GM12878 (cell line): ENCODE results near the gene COX15. TPM values are rescaled to one million over a fixed set of nuclear protein-coding genes. Genes with fewer than 3 reads are reported as not detected.

Experiments used
- ATAC-seq: fragments of 200-7000 bp; cut with Tn5 transposase; 3 replicates; pipeline ENCODE4 v1.9.1; 2020; ENCODE audit warnings: mild to moderate bottlenecking, moderate library complexity
- BruUV-seq: library from RNA; stranded (reverse); fragments of 400-500 nt; replicated peaks from 2 replicates; lab custom pipeline; 2021; lab: Mats Ljungman, UMichigan
- CTCF ChIA-PET: fragments of 300-600 bp; sonication (Branson Sonifier 250); formaldehyde crosslinking; extraction: SDS; loops from one replicate; lab custom pipeline; 2021; ENCODE audit warnings: inconsistent platforms; lab: Yijun Ruan, JAX
- POLR2A ChIA-PET: fragments of 350-600 bp; formaldehyde crosslinking; extraction: SDS; loops from one replicate; lab custom pipeline; 2021; ENCODE audit warnings: inconsistent platforms; lab: Charles Lee
- RAD21 ChIA-PET: fragments of 300-600 bp; sonication (Branson Sonifier 250); formaldehyde crosslinking; loops from one replicate; lab custom pipeline; 2023; ENCODE audit warnings: antibody characterized with exemption; ENCODE audit not compliant: unreplicated experiment; lab: Charles Lee
- SMC1A ChIA-PET: fragments of 300-600 bp; sonication (Branson Sonifier 250); formaldehyde crosslinking; loops from one replicate; lab custom pipeline; 2023; ENCODE audit not compliant: unreplicated experiment, uncharacterized antibody; lab: Charles Lee
- DNase-seq: peaks from one replicate; pipeline ENCODE4 v3.0.0-alpha.2; 2011; ENCODE audit warnings: low read depth, low spot score
- FAIRE-seq: peaks from 3 replicates; lab custom pipeline; 2011; peaks lifted over from hg19 to GRCh38; lab: Jason Lieb, UNC
- H2AFZ ChIP-seq: 2 replicates; pipeline ENCODE4 v1.6.0; 2011; ENCODE audit warnings: low read depth, low read length, control low read depth; ENCODE audit not compliant: control insufficient read depth
- H3K27ac ChIP-seq: 2 replicates; pipeline ENCODE4 v1.5.1; 2011; ENCODE audit warnings: control low read depth; ENCODE audit not compliant: control insufficient read depth, insufficient read depth
- H3K27me3 ChIP-seq, 2 experiments: replicated peaks in 1 of 2; 2 replicates each; pipeline versions ENCODE4 v1.6.0 to v1.6.1; 2011; ENCODE audit warnings: low read length in 1 of 2; ENCODE audit not compliant: control insufficient read depth in 2 of 2, insufficient read depth in 2 of 2
- H3K36me3 ChIP-seq, 2 experiments: 2 replicates each; pipeline ENCODE4 v1.5.1; 2011; ENCODE audit warnings: low read length in 1 of 2; ENCODE audit not compliant: control insufficient read depth in 2 of 2, insufficient read depth in 2 of 2
- H3K4me1 ChIP-seq: 2 replicates; pipeline ENCODE4 v1.6.1; 2011; ENCODE audit warnings: mild to moderate bottlenecking, low read length, moderate library complexity, mixed read lengths; ENCODE audit not compliant: control insufficient read depth, insufficient read depth
- H3K4me2 ChIP-seq: 2 replicates; pipeline ENCODE4 v1.6.0; 2011; ENCODE audit warnings: control low read depth; ENCODE audit not compliant: control insufficient read depth, insufficient read depth
- H3K4me3 ChIP-seq: fragments of 200-600 bp; sonication (generic); 2 replicates; pipeline ENCODE4 v1.5.1; 2016
- H3K79me2 ChIP-seq: 2 replicates; pipeline ENCODE4 v1.6.0; 2011; ENCODE audit warnings: low read length; ENCODE audit not compliant: control insufficient read depth, insufficient read depth
- H3K9ac ChIP-seq: 2 replicates; pipeline ENCODE4 v1.8.0; 2011; ENCODE audit warnings: low read length, control low read depth, mixed read lengths; ENCODE audit not compliant: control insufficient read depth, insufficient read depth
- H3K9me3 ChIP-seq: replicated peaks from 3 replicates; pipeline ENCODE4 v1.5.1; 2011; ENCODE audit warnings: mild to moderate bottlenecking, low read length; ENCODE audit not compliant: control insufficient read depth, insufficient read depth
- H4K20me1 ChIP-seq: 2 replicates; pipeline ENCODE4 v1.6.0; 2011; ENCODE audit not compliant: control insufficient read depth, insufficient read depth
- CBX3 ChIP-seq: fragments of 200-600 bp; sonication (generic); IDR thresholded peaks from 2 replicates; pipeline ENCODE4 v1.6.1; 2016; ENCODE audit warnings: low read depth, borderline replicate concordance
- HSF1 ChIP-seq: fragments of 150-350 bp; IDR thresholded peaks from 2 replicates; pipeline ENCODE4 v1.6.1; 2014; ENCODE audit warnings: mild to moderate bottlenecking, low read depth, low read length
- MEF2B ChIP-seq: fragments of 450-650 bp; IDR thresholded peaks from 2 replicates; pipeline ENCODE4 v1.6.1; 2018; ENCODE audit warnings: mild to moderate bottlenecking, moderate library complexity; ENCODE audit not compliant: partially characterized antibody, poor library complexity, severe bottlenecking
- NFYB ChIP-seq: IDR thresholded peaks from 2 replicates; pipeline ENCODE4 v1.6.1; 2011; ENCODE audit warnings: low read depth, mild to moderate bottlenecking, low read length, improper control_type of control experiment, moderate library complexity; ENCODE audit not compliant: insufficient read depth
- SRF ChIP-seq, 2 experiments: IDR thresholded peaks; 2 replicates each; pipeline ENCODE4 v1.6.1; 2011; ENCODE audit warnings: low read depth in 2 of 2, low read length in 2 of 2, mild to moderate bottlenecking in 1 of 2, moderate library complexity in 1 of 2
- TCF3 ChIP-seq: IDR thresholded peaks from 2 replicates; pipeline ENCODE4 v1.6.1; 2012; ENCODE audit warnings: low read depth, mild to moderate bottlenecking, low read length, borderline replicate concordance; ENCODE audit not compliant: insufficient read depth
- ZNF217 ChIP-seq: fragments of 450-650 bp; IDR thresholded peaks from 2 replicates; pipeline ENCODE4 v1.6.1; 2017; ENCODE audit warnings: antibody characterized with exemption, mild to moderate bottlenecking
- ZNF24 ChIP-seq: fragments of 450-650 bp; IDR thresholded peaks from 2 replicates; pipeline ENCODE4 v1.6.1; 2017; ENCODE audit warnings: antibody characterized with exemption, mild to moderate bottlenecking
- WGBS: methylation state at CpG from one replicate; pipeline ENCODE4 v1.1.6; 2016; ENCODE audit warnings: low lambda C conversion rate; ENCODE audit not compliant: insufficient replicate concordance, insufficient coverage; ENCODE audit errors: missing lambda C conversion rate; 5-methylcytosine and 5-hydroxymethylcytosine counted together
- in situ Hi-C: fragments of 300-500 bp; cut with MboI; formaldehyde crosslinking; loops from 9 replicates; pipeline ENCODE4 v1.14.3; 2018; ENCODE audit warnings: mixed read lengths
- intact Hi-C: fragments of 100-400 bp; cut with micrococcal nuclease; formaldehyde crosslinking; loops from one replicate; pipeline ENCODE4 v1.14.2; 2022; ENCODE audit not compliant: unreplicated experiment
- polyA plus RNA-seq, 11 experiments: library from polyadenylated mRNA; depleted of rRNA in 4 of 11; unstranded in 6 of 11; stranded (reverse) in 5 of 11; fragments of >200 nt; fragmentation: Nextera tagmentation in 4 of 11; fragmentation: Illumina TruSeq in 1 of 11; extraction: Ambion mirVana in 4 of 11; extraction: Trizol in 1 of 11; gene quantifications; 1 replicate in 1 of 11; 2 replicates in 10 of 11; pipeline versions ENCODE4 v1.2.1 to v1.2.3, GENCODE V29; 2011 to 2016; ENCODE audit warnings: inconsistent platforms in 2 of 11, missing spikeins in 2 of 11, low read depth in 1 of 11
- total RNA-seq, 4 experiments: library from RNA; depleted of rRNA in 3 of 4; stranded (reverse); fragments of >200 nt in 3 of 4; fragmentation: Illumina TruSeq in 1 of 4; extraction: Trizol in 1 of 4; gene quantifications; 2 replicates each; pipeline versions ENCODE4 v1.2.1 to v1.2.3, GENCODE V29; 2013 to 2021
- TF ChIP-seq, protein P1 (sequence below): fragments of 450-650 bp; IDR thresholded peaks from 2 replicates; pipeline ENCODE4 v1.6.1; 2017; ENCODE audit warnings: antibody characterized with exemption, mild to moderate bottlenecking, moderate library complexity
- TF ChIP-seq, protein P2 (sequence below): fragments of 450-650 bp; IDR thresholded peaks from 2 replicates; pipeline ENCODE4 v1.6.1; 2016; ENCODE audit warnings: mild to moderate bottlenecking

The COX15 gene
- total and polyA plus RNA-seq, 10 of the 15 experiments (the other 5 are each of a cell fraction or from before 2014, with no cell fraction given): 30.2 to 50.7 (median 38.3) TPM

DNA sequence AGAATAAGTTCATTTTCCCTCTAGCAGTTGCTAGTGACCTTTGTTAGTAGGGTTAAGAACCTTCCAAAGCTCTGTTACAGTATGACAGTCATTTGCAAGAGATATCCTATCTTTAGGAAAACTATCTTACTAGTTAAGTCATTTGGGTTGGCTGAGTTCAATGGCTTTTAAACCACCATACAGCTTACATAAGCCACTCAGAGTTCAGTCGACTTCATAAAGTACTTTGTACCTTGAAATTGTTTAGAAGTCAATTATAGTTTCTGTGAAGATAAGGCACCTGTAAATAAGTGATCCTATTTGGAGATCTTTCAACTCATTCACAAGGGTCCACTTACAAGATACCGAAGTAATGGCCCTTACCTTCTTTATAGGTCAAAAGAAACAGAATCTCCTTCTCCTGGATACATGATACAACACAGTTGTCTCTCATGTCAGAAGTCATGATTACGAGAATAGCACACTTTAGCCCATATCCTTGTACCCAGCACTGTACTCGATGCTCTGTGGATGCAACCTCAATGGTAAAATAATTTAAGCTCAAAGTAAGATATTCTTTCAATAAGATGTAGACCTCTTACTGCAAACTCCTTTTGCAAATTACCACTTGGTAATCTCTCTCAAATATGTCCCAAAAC is 38.6 kb upstream of the COX15 start:
- intact Hi-C loops: no loop called here
- SMC1A ChIA-PET: no interaction called here
- POLR2A ChIA-PET: no interaction called here
- TF ChIP-seq SRF (IDR thresholded peaks at IDR 0.05; ENCODE audit: low read depth in 2 of 2, low read length in 2 of 2) (no peak), CBX3 (no peak), HSF1 (no peak), TCF3 (no peak), ZNF24 (no peak), NFYB (no peak), MEF2B (no peak), ZNF217 (no peak)
- TF ChIP-seq, protein P1, sequence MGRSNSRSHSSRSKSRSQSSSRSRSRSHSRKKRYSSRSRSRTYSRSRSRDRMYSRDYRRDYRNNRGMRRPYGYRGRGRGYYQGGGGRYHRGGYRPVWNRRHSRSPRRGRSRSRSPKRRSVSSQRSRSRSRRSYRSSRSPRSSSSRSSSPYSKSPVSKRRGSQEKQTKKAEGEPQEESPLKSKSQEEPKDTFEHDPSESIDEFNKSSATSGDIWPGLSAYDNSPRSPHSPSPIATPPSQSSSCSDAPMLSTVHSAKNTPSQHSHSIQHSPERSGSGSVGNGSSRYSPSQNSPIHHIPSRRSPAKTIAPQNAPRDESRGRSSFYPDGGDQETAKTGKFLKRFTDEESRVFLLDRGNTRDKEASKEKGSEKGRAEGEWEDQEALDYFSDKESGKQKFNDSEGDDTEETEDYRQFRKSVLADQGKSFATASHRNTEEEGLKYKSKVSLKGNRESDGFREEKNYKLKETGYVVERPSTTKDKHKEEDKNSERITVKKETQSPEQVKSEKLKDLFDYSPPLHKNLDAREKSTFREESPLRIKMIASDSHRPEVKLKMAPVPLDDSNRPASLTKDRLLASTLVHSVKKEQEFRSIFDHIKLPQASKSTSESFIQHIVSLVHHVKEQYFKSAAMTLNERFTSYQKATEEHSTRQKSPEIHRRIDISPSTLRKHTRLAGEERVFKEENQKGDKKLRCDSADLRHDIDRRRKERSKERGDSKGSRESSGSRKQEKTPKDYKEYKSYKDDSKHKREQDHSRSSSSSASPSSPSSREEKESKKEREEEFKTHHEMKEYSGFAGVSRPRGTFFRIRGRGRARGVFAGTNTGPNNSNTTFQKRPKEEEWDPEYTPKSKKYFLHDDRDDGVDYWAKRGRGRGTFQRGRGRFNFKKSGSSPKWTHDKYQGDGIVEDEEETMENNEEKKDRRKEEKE: no peak
- TF ChIP-seq, protein P2, sequence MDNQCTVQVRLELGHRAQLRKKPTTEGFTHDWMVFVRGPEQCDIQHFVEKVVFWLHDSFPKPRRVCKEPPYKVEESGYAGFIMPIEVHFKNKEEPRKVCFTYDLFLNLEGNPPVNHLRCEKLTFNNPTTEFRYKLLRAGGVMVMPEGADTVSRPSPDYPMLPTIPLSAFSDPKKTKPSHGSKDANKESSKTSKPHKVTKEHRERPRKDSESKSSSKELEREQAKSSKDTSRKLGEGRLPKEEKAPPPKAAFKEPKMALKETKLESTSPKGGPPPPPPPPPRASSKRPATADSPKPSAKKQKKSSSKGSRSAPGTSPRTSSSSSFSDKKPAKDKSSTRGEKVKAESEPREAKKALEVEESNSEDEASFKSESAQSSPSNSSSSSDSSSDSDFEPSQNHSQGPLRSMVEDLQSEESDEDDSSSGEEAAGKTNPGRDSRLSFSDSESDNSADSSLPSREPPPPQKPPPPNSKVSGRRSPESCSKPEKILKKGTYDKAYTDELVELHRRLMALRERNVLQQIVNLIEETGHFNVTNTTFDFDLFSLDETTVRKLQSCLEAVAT: no peak
- no peak overlapping the region for H3K4me2 ChIP-seq
- WGBS: 85% methylated on average over 4 of the region's 4 CpGs
- in situ Hi-C loops: no loop called here
- no peak overlapping the region for H3K9ac ChIP-seq
- H3K36me3 ChIP-seq: no peaks in the 10 kb centered on the region
- no peak overlapping the region for H2AFZ ChIP-seq
- CTCF ChIA-PET: no interaction called here
- no peaks in the 10 kb centered on the region for H3K9me3 ChIP-seq
- DNase-seq (no peak), FAIRE-seq (no peak), ATAC-seq (no peak)
- no peaks in the 10 kb centered on the region for H4K20me1 ChIP-seq
- H3K79me2 ChIP-seq: no peaks in the 10 kb centered on the region
- peaks cover 13% of the 10 kb centered on the region for H3K4me1 ChIP-seq
- RAD21 ChIA-PET: no interaction called here
- no peak overlapping the region for H3K4me3 ChIP-seq
- no peaks in the 10 kb centered on the region for H3K27me3 ChIP-seq
- no peak overlapping the region for H3K27ac ChIP-seq
- no TSS peak for BruUV-seq
